Prostate gland (tissue), 2 donors: Measurements from ENCODE around the gene CARD9.
"Not testable (repeated sequence)": the region's sequence is repeated elsewhere in the genome, so short reads cannot be mapped to it uniquely, and the experiment has no call there.

ENCODE experiments used
- POLR2A ChIP-seq: fragments of 450-650 bp; IDR thresholded peaks from one replicate; pipeline ENCODE4 v1.6.1; 2016; ENCODE audit warnings: antibody characterized with exemption, mild to moderate bottlenecking
- POLR2AphosphoS5 ChIP-seq: sonication (generic); formaldehyde crosslinking; IDR thresholded peaks from one replicate; pipeline ENCODE4 v1.6.1; 2017; ENCODE audit warnings: antibody characterized with exemption
- TF ChIP-seq, protein P1 (sequence below), 4 experiments: fragments of 200-600 bp in 2 of 4; fragments of 450-650 bp in 2 of 4; sonication (generic) in 2 of 4; IDR thresholded peaks; 1 replicate in 3 of 4; 2 replicates in 1 of 4; pipeline ENCODE4 v1.5.1; 2016 to 2019; ENCODE audit warnings: antibody characterized with exemption in 4 of 4, mild to moderate bottlenecking in 2 of 4, moderate library complexity in 2 of 4

DNA sequence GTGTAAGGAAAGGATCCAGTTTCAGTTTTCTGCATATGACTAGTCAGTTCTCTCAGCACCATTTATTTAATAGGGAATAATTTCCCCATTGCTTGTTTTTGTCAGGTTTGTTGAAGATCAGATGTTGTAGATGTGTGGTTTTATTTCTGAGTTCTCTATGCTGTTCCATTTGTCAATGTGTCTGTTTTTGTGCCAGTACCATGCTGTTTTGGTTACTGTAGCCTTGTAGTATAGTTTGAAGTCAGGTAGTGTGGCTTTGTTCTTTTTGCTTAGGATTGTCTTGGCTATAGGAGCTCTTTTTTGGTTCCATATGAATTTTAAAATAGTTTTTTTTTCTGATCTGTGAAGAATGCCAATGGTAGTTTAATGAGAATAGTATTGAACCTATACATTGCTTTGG is 52.5 kb downstream of the CARD9 start:
- TF ChIP-seq, protein P1, sequence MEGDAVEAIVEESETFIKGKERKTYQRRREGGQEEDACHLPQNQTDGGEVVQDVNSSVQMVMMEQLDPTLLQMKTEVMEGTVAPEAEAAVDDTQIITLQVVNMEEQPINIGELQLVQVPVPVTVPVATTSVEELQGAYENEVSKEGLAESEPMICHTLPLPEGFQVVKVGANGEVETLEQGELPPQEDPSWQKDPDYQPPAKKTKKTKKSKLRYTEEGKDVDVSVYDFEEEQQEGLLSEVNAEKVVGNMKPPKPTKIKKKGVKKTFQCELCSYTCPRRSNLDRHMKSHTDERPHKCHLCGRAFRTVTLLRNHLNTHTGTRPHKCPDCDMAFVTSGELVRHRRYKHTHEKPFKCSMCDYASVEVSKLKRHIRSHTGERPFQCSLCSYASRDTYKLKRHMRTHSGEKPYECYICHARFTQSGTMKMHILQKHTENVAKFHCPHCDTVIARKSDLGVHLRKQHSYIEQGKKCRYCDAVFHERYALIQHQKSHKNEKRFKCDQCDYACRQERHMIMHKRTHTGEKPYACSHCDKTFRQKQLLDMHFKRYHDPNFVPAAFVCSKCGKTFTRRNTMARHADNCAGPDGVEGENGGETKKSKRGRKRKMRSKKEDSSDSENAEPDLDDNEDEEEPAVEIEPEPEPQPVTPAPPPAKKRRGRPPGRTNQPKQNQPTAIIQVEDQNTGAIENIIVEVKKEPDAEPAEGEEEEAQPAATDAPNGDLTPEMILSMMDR (IDR thresholded peaks at IDR 0.05): not testable (repeated sequence)
- not testable (repeated sequence) for TF ChIP-seq POLR2A, POLR2AphosphoS5
